NCI-H2227 (cell line): Measurements from ENCODE around the gene DIP2A.

Source experiments
- DNase-seq: peaks from one replicate; lab custom pipeline; 2025; ENCODE audit not compliant: unreplicated experiment; lab: John Stamatoyannopoulos, UW

The DIP2A gene

GRCh38 chr21:46613391-46613790 is 154.7 kb downstream of the DIP2A start:
- DNase-seq, result no peak

DNA sequence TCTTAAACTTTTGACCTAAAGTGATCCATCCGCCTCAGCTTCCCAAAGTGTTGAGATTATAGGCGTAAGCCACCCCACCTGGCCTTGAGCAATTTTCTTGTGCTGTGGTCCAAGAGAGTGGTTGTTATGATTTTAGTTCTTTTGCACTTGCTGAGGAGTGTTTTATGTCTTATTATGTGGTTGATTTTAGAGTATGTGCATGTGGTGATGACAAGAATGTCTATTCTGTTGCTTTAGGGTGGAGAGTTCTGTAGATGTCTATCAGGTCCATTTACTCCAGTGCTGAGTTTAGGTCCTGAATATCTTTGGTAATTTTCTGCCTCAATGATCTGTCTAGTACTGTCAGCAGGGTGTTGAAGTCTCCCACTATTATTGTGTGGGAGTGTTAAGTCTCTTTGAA is 157.4 kb downstream of the DIP2A start:
- no peak for DNase-seq

DNA sequence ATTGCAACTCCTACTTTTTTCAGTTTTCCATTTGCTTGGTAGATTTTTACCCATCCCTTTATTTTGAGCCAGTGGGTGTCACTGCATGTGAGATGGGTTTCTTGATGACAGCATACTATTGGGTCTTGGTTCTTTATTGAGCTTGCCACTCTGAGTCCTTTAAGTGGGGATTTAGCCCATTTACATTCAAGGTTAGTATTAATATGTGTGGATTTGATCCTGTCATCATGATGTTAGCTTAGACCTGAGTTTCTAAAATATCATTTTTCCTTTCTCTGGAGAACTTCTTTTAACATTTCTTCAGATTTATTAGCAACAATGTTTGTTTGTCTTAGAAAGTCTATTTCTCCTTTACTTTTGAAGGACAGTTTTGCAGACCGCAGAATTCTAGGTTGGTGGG is 158.0 kb downstream of the DIP2A start:
- no peak for DNase-seq

DNA sequence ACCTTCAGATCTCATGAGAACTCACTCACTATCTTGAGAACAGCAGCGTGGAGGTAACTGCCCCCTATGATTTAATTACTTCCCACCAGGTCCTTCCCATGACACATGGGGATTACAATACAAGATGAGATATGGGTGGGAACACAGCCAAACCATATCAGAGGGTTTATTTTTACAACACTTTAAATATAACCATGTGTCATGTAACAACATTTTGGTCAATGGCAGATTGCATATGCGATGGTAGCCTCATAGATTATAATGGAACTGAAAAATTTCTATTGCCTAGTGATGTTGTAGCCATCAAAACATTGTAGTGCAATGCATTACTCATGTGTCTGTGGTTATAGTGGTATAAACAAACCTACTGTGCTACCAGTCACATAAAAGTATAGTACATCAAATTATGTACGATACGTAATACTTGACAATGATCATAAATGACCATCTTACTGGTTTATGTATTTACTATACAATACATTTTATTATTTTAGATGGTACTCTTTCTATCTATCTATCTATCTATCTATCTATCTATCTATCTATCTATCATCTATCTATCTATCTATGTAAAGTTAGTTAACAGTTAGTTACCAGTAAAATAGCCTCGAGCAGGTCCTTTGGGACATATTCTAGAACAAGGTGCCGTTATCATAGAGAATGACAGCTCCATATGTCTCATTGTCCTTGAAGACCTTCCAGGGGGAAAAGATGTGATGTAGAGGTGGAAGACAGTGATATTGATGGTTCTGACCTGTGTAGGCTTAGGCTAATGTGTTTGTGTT is 158.8 kb downstream of the DIP2A start:
- DNase-seq, result no peak

- no peak for DNase-seq
These were observed 160.2 kb downstream of the DIP2A start for GRCh38 chr21:46618738-46619379.
